Measurements from ENCODE around the gene NAT8L. TPM values are rescaled to one million over a fixed set of nuclear protein-coding genes. Genes with fewer than 3 reads are reported as not detected.

Gene NAT8L
- total and polyA plus RNA-seq, 7 donors, result 0.72 to 7.2 (median 3.4) TPM

GRCh38 chr4:2040391-2041238 lies 18.5 kb upstream of the NAT8L start:
- Histone ChIP-seq H3K4me1 (peaks cover 12% of the 10 kb centered on the region), H3K27me3 (ENCODE audit: insufficient read depth in 3 of 3, low read length in 2 of 3) (peaks cover 0 to 50% (median 16%) of the 10 kb centered on the region in 3 donors), H3K4me3 (peak overlapping the region; percentile 74), H3K27ac (no peak overlapping the region), H3K36me3 (ENCODE audit: insufficient read depth in 1 of 2, low read depth in 1 of 2) (no peaks in the 10 kb centered on the region), H3K9me3 (no peaks in the 10 kb centered on the region)
- 2 to 5% (median 2%) methylated on average over 55 to 91 of the region's 91 CpGs for WGBS, 3 donors
- intact Hi-C loops (cut with DNase I), result no loop called here
- ATAC-seq, result peak in 2 of 4 donors; percentile 16 to 18
- no peak for DNase-seq
- TF ChIP-seq CTCF (IDR thresholded peaks at IDR 0.05), result no peak

- no peaks in the 10 kb centered on the region for H3K36me3 ChIP-seq (ENCODE audit: insufficient read depth in 1 of 2, low read depth in 1 of 2)
- peak; percentile 29 to 52 (median 40) for ATAC-seq
- TF ChIP-seq CTCF (IDR thresholded peaks at IDR 0.05), result no peak
- H3K27ac ChIP-seq, result no peak overlapping the region
- peak overlapping the region; percentile 74 for H3K4me3 ChIP-seq
- peaks cover 12% of the 10 kb centered on the region for H3K4me1 ChIP-seq
- intact Hi-C loops (cut with DNase I), result no loop called here
- peaks cover 0 to 50% (median 16%) of the 10 kb centered on the region in 3 donors for H3K27me3 ChIP-seq (ENCODE audit: insufficient read depth in 3 of 3, low read length in 2 of 3)
- DNase-seq, result peak; percentile 78 to 89
- WGBS, 3 donors, result 0 to 1% (median 1%) methylated on average over 74 to 94 of the region's 94 CpGs
- no peaks in the 10 kb centered on the region for H3K9me3 ChIP-seq
Measured at GRCh38 chr4:2041239-2042130, 17.6 kb upstream of the NAT8L start.

- intact Hi-C loops (cut with DNase I), result no loop called here
- Histone ChIP-seq H3K27ac (no peak overlapping the region), H3K9me3 (no peaks in the 10 kb centered on the region), H3K36me3 (ENCODE audit: insufficient read depth in 1 of 2, low read depth in 1 of 2) (no peaks in the 10 kb centered on the region), H3K27me3 (ENCODE audit: insufficient read depth in 3 of 3, low read length in 2 of 3) (peaks cover 0 to 50% (median 16%) of the 10 kb centered on the region in 3 donors), H3K4me3 (peak overlapping the region; percentile 74), H3K4me1 (peaks cover 12% of the 10 kb centered on the region)
- TF ChIP-seq CTCF (IDR thresholded peaks at IDR 0.05), result no peak
- ATAC-seq (peak; percentile 17 to 60 (median 48)), DNase-seq (no peak)
- 2 to 5% (median 2%) methylated on average over 22 to 80 of the region's 80 CpGs for WGBS, 3 donors
Measured at GRCh38 chr4:2042204-2042946, 16.8 kb upstream of the NAT8L start.

GRCh38 chr4:2042947-2043395 lies 16.2 kb upstream of the NAT8L start:
- no peak for ATAC-seq
- peaks cover 12% of the 10 kb centered on the region for H3K4me1 ChIP-seq
- no peak overlapping the region for H3K27ac ChIP-seq
- no peaks in the 10 kb centered on the region for H3K9me3 ChIP-seq
- 77 to 82% (median 81%) methylated on average over 7 to 8 of the region's 8 CpGs for WGBS, 3 donors
- no peak for TF ChIP-seq CTCF (IDR thresholded peaks at IDR 0.05)
- no peaks in the 10 kb centered on the region for H3K36me3 ChIP-seq (ENCODE audit: insufficient read depth in 1 of 2, low read depth in 1 of 2)
- peaks cover 0 to 50% (median 18%) of the 10 kb centered on the region in 3 donors for H3K27me3 ChIP-seq (ENCODE audit: insufficient read depth in 3 of 3, low read length in 2 of 3)
- DNase-seq, result no peak
- intact Hi-C loops (cut with DNase I), result no loop called here
- H3K4me3 ChIP-seq, result peak overlapping the region; percentile 74
